Fibroblast of peridontal ligament (primary cell): Measurements from ENCODE around the gene TMA7.

ENCODE experiments used
- DNase-seq: peaks from one replicate; pipeline ENCODE4 v3.0.0-alpha.2; 2010; ENCODE audit errors: extremely low read depth

The TMA7 gene

GRCh38 chr3:48409291-48410201 is 30.5 kb upstream of the TMA7 start:
- DNase-seq: no peak

GRCh38 chr3:48410205-48411040 is 29.6 kb upstream of the TMA7 start:
- no peak for DNase-seq

- no peak for DNase-seq
Measured at GRCh38 chr3:48411041-48411588, 28.9 kb upstream of the TMA7 start.

GRCh38 chr3:48411606-48412374 is 28.3 kb upstream of the TMA7 start:
- no peak for DNase-seq

GRCh38 chr3:48412375-48413001 is 27.6 kb upstream of the TMA7 start:
- no peak for DNase-seq

GRCh38 chr3:48413086-48413485 is 27.0 kb upstream of the TMA7 start:
- no peak for DNase-seq

GRCh38 chr3:48413611-48414010 is 26.4 kb upstream of the TMA7 start:
- no peak for DNase-seq

- DNase-seq: no peak
Measured at GRCh38 chr3:48414376-48415250, 25.4 kb upstream of the TMA7 start.

- no peak for DNase-seq
Measured at GRCh38 chr3:48415251-48415953, 24.7 kb upstream of the TMA7 start.

- DNase-seq: no peak
Measured at GRCh38 chr3:48416091-48416505, 24.0 kb upstream of the TMA7 start.

- no peak for DNase-seq
Measured at GRCh38 chr3:48416546-48416945, 23.5 kb upstream of the TMA7 start.

GRCh38 chr3:48417529-48418108 is 22.4 kb upstream of the TMA7 start:
- DNase-seq: no peak

GRCh38 chr3:48418140-48418539 is 21.9 kb upstream of the TMA7 start:
- no peak for DNase-seq

GRCh38 chr3:48418651-48419050 is 21.4 kb upstream of the TMA7 start:
- no peak for DNase-seq

- no peak for DNase-seq
Measured at GRCh38 chr3:48419149-48419548, 20.9 kb upstream of the TMA7 start.

- DNase-seq: no peak
Measured at GRCh38 chr3:48419597-48419996, 20.5 kb upstream of the TMA7 start.

GRCh38 chr3:48420561-48420960 is 19.5 kb upstream of the TMA7 start:
- DNase-seq: no peak

- no peak for DNase-seq
Measured at GRCh38 chr3:48422272-48422671, 17.8 kb upstream of the TMA7 start.

GRCh38 chr3:48422681-48423080 is 17.4 kb upstream of the TMA7 start:
- DNase-seq: no peak
